Lower lobe of right lung (tissue), 2 donors: ENCODE data around the gene YY1AP1. TPM values are rescaled to one million over a fixed set of nuclear protein-coding genes. Genes with fewer than 3 reads are reported as not detected.
"Not testable (repeated sequence)": the region's sequence is repeated elsewhere in the genome, so short reads cannot be mapped to it uniquely, and the experiment has no call there.

Experiments used
- ATAC-seq, 2 donors: fragments of 200-7000 bp; cut with Tn5 transposase; one replicate each; pipeline ENCODE4 v1.9.1; 2020 to 2022; ENCODE audit warnings: mild to moderate bottlenecking in 2 of 2, moderate library complexity in 2 of 2
- DNase-seq: peaks from one replicate; pipeline ENCODE4 v3.0.0-alpha.2; 2020
- H3K27ac ChIP-seq: fragments of 200-600 bp; one replicate; pipeline ENCODE4 v1.8.0; 2022
- H3K27me3 ChIP-seq: fragments of 200-600 bp; one replicate; pipeline ENCODE4 v1.8.0; 2022; ENCODE audit warnings: low read depth
- H3K36me3 ChIP-seq: fragments of 200-600 bp; one replicate; pipeline ENCODE4 v1.8.0; 2022; ENCODE audit warnings: mild to moderate bottlenecking
- H3K4me1 ChIP-seq: fragments of 200-600 bp; one replicate; pipeline ENCODE4 v1.8.0; 2022
- H3K4me3 ChIP-seq: fragments of 200-600 bp; one replicate; pipeline ENCODE4 v1.8.0; 2022; ENCODE audit warnings: mild to moderate bottlenecking
- H3K9me3 ChIP-seq: fragments of 200-600 bp; one replicate; pipeline ENCODE4 v1.8.0; 2022
- CTCF ChIP-seq: fragments of 200-600 bp; IDR thresholded peaks from one replicate; pipeline ENCODE4 v1.8.0; 2022; ENCODE audit warnings: antibody characterized with exemption, mild to moderate bottlenecking
- intact Hi-C: fragments of 100-400 bp; cut with DNase I; formaldehyde crosslinking; loops from one replicate; pipeline ENCODE4 v1.11.0; 2022
- total RNA-seq: library from RNA; stranded (reverse); fragmentation: NEBNext Ultra II Directional; extraction: Animal tissue kit (Norgen Biotek cat#: 25700); gene quantifications from one replicate; pipeline ENCODE4 v1.2.1, GENCODE V29; 2021
- donor health status: DM: no; HTN: yes; CAD: no; lungs with severe emphysema.

Gene YY1AP1
- total RNA-seq, 1 donor from 2014 or later = 55.3 TPM

GRCh38 chr1:155645034-155645598, 43.5 kb downstream of the YY1AP1 start:
- intact Hi-C loops = no loop called here

GRCh38 chr1:155643230-155643629, 45.3 kb downstream of the YY1AP1 start:
- intact Hi-C loops = no loop called here
- ATAC-seq = no peak

More at GRCh38 chr1:155645034-155645598, 43.5 kb downstream of the YY1AP1 start:
- ATAC-seq = no peak
- no peak overlapping the region for H3K4me3 ChIP-seq
- H3K9me3 ChIP-seq = peaks cover 14% of the 10 kb centered on the region
- H3K36me3 ChIP-seq = no peaks in the 10 kb centered on the region
- no peak for DNase-seq
- TF ChIP-seq CTCF = no peak
- no peak overlapping the region for H3K27ac ChIP-seq
- H3K27me3 ChIP-seq = no peaks in the 10 kb centered on the region
- H3K4me1 ChIP-seq = peaks cover 20% of the 10 kb centered on the region

GRCh38 chr1:155642559-155643180, 45.9 kb downstream of the YY1AP1 start:
- intact Hi-C loops, H3K4me3 ChIP-seq, H3K4me1 ChIP-seq, H3K27ac ChIP-seq, ATAC-seq, DNase-seq, H3K27me3 ChIP-seq, H3K36me3 ChIP-seq: not testable (repeated sequence)
- peaks cover 13% of the 10 kb centered on the region for H3K9me3 ChIP-seq

More at GRCh38 chr1:155643230-155643629, 45.3 kb downstream of the YY1AP1 start:
- H3K9me3 ChIP-seq = peaks cover 13% of the 10 kb centered on the region
- no peak overlapping the region for H3K4me3 ChIP-seq
- H3K36me3 ChIP-seq = no peaks in the 10 kb centered on the region
- H3K27me3 ChIP-seq = no peaks in the 10 kb centered on the region
- no peak for TF ChIP-seq CTCF
- no peak for DNase-seq
- no peak overlapping the region for H3K27ac ChIP-seq
- peaks cover 2% of the 10 kb centered on the region for H3K4me1 ChIP-seq

- Histone ChIP-seq H3K4me1 (peaks cover 12% of the 10 kb centered on the region), H3K27ac (no peak overlapping the region), H3K9me3 (peaks cover 13% of the 10 kb centered on the region), H3K4me3 (no peak overlapping the region), H3K36me3 (no peaks in the 10 kb centered on the region), H3K27me3 (no peaks in the 10 kb centered on the region)
- TF ChIP-seq CTCF = no peak
- ATAC-seq (no peak), DNase-seq (no peak)
- intact Hi-C loops = no loop called here
Measured at GRCh38 chr1:155640367-155640766, 48.2 kb downstream of the YY1AP1 start.

- Histone ChIP-seq H3K4me3 (peak overlapping the region; percentile 56), H3K9me3 (no peaks in the 10 kb centered on the region), H3K27me3 (no peaks in the 10 kb centered on the region), H3K36me3 (no peaks in the 10 kb centered on the region), H3K4me1 (peaks cover 12% of the 10 kb centered on the region), H3K27ac (peak overlapping the region; percentile 68)
- DNase-seq = no peak
- intact Hi-C loops = no loop called here
- TF ChIP-seq CTCF = no peak
- ATAC-seq = peak; percentile 7 to 34
Measured at GRCh38 chr1:155636397-155637153, 52.0 kb downstream of the YY1AP1 start.

GRCh38 chr1:155626428-155626827, 62.1 kb downstream of the YY1AP1 start:
- ATAC-seq, H3K27me3 ChIP-seq, H3K4me1 ChIP-seq, H3K9me3 ChIP-seq, intact Hi-C loops, H3K36me3 ChIP-seq, DNase-seq, H3K4me3 ChIP-seq, H3K27ac ChIP-seq: not testable (repeated sequence)
